HG03457 (cell line): Measurements from ENCODE around the gene DBF4B.

Experiments
- ATAC-seq: cut with Tn5 transposase; IDR thresholded peaks from one replicate; pipeline ENCODE4 v1.9.1; 2021; ENCODE audit warnings: moderate number of reproducible peaks; ENCODE audit not compliant: unreplicated experiment

The DBF4B gene

DNA sequence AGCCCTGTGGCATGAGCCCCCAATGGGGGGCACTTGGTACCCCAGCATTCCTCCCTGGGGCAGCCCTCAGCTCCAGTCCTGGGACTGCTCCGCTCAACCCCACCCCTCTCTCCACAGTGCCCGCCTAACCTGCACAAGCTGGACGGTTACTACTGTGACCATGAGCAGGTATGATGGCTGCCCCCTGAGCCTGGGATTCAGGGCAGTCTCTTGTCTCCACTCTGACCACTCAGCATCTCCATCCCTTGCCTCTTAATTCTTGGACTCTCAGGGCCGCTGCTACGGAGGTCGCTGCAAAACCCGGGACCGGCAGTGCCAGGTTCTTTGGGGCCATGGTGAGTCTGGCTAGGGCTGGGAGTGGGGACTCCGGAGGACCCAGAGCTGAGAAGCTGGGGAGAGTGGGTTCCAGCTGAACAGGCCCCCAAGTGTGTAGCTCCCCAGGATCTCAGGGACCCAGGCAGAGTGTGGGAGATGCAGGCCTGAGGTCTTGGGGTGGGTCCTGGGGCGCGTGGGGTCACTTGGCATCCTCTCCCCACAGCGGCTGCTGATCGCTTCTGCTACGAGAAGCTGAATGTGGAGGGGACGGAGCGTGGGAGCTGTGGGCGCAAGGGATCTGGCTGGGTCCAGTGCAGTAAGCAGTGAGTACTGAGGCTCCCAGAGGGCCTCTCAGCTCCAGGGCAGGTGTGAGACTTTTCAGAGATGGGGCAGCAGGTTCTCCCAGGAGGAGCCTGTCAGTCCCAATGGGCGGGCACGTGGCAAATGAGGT lies 68.3 kb downstream of the DBF4B start:
- no peak for ATAC-seq

DNA sequence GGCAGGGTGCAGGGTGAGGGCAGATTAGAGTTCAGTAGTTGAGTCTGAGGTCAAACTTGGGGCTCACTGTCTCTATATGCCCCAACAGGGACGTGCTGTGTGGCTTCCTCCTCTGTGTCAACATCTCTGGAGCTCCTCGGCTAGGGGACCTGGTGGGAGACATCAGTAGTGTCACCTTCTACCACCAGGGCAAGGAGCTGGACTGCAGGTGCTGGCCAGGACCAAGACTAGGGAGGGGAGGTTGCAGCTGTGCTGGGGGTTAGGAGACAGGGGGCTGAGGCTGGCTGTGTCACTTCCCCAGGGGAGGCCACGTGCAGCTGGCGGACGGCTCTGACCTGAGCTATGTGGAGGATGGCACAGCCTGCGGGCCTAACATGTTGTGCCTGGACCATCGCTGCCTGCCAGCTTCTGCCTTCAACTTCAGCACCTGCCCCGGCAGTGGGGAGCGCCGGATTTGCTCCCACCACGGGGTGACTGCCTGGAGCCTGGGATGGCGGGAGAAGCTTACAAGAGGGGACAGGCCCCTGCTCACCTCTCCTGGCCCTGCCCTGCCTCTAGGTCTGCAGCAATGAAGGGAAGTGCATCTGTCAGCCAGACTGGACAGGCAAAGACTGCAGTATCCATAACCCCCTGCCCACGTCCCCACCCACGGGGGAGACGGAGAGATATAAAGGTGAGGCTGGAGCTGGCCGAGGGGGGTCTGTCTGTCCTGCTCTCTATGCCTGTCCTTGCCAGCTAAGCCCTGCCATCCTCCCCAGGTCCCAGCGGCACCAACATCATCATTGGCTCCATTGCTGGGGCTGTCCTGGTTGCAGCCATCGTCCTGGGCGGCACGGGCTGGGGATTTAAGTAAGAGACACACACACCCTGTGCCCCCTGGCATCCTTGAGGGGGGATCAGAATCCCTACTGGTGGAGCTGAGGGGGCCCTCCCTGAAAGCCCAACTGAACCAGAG lies 69.2 kb downstream of the DBF4B start:
- ATAC-seq, result no peak

DNA sequence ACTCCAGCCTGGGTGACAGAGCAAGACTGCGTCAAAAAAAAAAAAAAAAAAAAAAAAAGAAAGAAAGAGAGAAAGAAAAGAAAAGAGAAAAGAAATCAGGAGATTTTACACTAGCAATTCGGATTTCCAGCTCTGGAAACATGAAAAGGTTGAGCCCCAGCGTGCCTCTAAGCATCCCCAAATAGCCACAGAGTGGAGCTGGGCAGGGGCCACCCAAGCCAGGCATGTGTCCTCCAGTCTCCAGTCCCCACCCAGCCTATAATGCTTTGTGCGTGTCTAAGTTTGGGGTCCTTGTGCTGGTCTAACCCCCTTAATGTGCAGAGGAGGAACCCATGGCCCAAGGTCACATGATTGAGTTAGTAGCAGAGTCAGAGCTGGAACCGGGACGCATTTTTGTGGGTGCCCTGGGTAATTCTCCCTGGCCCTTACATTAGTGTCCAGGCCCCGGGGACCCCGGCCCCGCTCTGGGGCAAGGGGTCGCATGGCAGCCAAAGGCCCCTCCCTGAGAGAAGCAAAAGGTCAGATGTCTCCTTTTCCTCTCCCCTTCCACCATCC lies 70.3 kb downstream of the DBF4B start:
- no peak for ATAC-seq

DNA sequence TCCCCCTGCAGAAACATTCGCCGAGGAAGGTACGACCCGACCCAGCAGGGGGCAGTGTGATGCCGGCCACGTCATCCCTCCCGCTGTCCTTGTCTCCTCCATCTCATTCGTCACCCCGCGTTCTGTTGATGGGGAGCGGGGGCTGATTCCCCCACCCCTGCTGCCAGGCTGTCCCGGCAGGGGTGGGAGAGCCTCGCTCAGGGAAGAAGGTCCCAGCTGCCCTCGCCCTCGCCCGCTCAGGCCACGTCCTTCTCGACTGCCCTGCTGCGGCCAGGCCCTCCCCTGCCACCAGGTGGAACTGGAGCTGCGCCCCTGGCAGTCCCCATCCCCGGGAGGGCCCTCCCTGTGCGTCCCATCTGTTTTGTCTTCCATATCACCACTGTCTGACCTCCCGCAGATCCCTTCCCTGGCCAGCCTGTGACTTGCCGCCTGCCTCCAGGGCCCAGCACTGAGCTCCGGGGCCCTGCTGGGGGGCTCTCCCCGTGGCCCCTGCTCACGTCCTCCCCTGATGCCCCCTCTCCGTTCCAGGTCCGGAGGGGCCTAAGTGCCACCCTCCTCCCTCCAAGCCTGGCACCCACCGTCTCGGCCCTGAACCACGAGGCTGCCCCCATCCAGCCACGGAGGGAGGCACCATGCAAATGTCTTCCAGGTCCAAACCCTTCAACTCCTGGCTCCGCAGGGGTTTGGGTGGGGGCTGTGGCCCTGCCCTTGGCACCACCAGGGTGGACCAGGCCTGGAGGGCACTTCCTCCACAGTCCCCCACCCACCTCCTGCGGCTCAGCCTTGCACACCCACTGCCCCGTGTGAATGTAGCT lies 71.0 kb downstream of the DBF4B start:
- ATAC-seq, result no peak

DNA sequence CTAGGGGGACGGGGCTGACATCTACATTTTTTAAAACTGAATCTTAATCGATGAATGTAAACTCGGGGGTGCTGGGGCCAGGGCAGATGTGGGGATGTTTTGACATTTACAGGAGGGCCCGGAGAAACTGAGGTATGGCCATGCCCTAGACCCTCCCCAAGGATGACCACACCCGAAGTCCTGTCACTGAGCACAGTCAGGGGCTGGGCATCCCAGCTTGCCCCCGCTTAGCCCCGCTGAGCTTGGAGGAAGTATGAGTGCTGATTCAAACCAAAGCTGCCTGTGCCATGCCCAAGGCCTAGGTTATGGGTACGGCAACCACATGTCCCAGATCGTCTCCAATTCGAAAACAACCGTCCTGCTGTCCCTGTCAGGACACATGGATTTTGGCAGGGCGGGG lies 71.7 kb downstream of the DBF4B start:
- no peak for ATAC-seq

DNA sequence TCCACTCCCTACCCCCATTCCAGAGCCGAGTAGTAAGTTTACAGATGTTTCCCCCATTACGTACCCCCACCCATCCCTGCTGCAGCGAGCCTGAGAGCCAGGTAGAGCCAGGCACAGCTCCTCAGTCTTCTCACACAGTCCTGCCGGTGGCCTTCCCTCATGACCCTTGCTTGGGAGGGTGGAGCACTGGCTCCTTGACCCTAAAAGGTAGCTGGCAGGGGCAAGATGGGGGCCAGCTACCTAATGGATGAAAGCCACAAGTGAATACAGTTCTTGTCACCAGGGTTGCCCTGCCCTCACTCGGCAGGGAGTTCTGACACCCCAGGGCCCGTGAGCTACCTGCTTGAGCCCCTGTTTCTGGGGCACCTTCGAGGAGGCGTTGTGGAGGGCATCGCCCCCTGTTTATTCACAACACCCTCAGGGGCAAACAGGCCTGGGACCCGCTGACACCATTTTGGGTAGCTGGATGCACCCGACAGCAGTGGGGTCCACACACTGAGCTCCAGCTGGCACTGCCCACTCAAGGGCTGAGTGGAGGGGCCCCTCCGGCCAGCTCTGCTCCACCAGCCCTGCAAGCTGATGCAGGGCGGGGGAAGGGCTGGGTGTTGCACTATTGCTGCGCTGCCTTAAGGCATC lies 72.5 kb downstream of the DBF4B start:
- no peak for ATAC-seq

DNA sequence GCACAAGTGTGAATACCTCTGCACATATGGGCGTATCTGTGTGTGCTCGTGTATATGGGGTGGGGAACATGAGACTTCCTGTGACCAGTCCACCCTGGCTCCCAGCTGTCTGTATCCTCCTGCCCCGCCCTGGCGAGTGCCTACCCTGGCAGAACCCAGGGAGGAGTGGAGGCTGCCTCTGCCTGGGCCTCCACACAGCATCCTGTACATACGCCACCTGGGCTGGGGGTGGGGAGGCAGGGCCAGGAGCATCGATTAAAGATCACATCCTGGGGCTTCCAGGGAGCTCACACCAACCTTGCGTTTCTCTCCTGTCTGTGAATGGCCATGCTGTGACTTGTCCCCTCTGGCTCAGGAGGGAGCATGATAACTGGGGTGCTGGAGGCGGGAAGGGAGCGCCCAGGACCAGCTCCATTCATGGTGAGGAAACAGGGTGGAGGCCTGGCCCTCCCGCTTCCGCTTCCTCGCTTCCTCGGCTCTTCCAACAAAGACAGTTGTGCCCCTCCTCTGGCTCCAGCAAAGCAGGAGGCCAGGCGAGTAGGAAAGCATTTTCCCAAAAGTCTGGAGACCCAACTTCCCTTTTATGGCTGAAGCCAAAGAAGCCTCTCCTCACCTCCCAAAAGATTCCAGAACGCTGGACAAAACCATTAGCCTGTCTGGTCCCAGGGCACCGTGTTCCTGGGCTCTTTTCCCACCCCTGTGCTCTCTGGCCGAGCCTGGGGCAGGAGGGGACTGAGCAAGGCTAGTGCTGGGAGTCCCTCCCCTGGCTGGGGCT lies 73.3 kb downstream of the DBF4B start:
- no peak for ATAC-seq

DNA sequence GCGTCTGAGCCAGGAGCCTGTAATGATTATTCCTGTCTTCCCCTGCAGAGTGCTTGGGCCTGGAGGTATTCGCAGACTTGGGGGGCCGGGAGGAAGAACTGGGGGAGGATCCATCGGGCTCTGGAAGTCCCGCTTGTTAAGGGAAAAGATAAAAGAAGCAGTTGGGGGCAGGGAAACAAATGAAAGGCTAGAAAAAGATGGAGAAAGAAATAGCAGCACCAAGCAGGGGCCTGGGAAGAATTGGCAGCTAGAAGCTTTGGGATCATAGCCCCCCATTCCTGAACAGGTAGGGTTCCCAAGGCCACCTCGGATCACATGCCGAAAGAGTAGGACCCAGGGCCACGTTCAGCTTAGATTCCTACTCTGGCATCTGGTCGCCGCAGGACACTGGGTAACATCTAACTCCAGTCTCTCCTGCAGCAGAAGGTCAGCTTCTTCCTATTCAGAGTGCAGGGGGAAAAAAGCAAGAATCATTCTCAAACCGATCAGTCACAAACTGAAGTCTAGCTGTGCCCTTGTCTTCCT lies 73.9 kb downstream of the DBF4B start:
- no peak for ATAC-seq

DNA sequence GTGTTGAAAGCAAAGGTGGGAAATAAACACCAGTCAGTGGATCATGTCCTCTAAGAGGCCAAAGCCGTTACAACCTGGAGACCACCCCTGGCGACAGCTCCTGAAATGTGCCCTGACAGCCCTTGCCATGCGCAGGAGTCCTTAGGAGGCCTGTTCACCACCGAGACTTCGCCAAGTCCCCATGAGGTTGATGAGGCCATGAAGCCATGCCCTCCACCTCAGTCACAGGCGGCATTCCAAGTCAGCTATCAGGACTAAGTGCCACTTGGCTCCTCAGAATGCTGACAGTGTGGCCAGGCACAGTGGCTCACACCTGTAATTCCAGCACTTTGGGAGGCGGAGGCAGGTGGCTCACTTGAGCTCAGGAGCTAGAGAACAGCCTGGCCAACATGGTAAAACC lies 77.5 kb downstream of the DBF4B start:
- ATAC-seq, result no peak

DNA sequence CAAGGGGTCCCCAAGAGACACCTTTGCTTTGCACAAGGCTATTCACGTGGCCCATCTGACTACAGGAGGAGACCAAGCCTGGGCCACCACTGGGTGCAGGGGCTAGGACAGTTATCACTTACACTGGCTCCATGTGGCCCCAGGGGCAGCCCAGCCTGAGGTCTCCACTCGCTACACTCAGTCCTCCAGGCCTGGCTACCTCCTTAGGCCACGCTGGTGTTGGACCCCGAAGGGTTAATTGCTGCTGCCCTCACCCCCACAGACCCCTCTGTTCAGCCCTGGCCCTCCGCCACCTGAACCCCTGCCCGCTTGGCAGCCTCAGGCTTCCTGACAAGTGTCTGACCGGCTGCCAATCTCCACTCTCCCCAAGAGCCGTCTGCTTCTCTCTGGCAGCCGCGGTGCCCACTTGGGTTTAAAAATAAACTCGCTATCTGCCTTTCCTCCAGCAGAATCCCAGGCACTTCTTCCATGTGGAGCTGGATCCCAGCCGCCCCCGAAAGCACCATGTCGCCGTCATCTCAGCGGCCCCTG lies 78.2 kb downstream of the DBF4B start:
- no peak for ATAC-seq

DNA sequence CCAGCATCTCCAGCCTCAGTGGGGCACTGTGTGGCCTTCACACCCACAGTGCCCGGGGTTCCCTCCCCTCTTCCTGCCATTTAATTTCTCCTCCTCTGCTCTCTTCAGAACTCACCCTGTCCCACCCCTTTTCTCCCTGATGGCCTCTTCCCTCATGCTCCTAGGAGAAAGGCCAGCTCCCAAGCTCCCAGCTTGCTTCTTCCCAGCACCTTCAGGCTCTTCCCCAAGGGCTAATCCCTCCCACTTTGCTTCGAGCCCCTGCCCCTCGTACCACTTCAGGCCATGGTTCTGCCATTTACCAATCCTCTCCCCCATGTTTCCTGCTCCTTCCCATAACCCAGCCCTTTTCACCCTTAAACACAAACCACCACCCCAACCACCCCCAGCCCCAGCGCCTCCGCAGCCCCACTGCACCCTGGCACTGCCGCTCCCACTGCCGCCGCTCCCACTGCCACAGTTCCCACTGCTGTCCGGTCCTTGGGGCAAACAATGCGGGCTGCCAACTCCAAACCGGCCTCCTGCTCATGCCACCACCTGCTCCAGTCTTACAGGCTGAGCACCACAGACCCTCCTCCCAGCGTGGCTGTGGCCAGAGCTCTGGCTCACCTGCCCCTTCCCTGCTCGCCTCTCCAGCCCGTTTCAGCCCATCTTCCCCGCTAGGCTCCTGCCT lies 78.9 kb downstream of the DBF4B start:
- ATAC-seq, result no peak

DNA sequence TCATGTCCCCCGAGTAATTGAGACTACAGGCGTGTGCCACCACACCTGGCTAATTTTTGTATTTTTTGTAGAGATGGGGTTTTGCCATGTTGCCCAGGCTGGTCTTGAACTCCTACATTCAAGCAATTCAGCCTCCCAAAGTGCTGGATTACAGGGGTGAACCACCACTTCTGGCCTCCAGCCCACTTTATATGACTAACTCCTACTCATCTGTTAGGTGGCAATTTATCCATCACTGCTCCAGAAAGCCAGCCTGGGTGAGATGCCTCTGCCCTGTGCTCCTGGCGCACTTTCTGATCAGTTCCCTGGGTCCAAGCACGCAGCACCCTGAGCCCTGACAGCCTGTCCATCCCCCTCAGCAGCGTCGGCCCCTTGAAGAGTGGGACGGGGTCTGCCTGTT lies 79.7 kb downstream of the DBF4B start:
- ATAC-seq, result no peak

DNA sequence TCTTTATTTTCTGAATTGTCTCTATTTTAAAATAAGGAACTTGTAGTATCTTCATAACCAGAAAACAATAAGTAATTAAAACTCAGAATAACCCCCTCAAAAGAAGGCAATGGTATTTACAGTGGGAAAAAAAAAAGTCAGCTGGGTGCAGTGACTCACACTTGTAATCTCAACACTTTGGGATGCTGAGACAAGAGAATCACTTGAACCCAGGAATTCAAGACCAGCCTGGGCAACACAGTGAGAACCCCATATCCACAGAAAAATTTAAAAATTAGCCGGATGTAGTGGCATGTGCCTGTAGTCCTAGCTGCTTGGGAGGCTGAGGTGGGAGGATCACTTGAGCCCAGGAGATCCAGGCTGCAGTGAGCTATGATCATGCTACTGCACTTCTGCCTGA lies 83.8 kb downstream of the DBF4B start:
- ATAC-seq, result no peak

DNA sequence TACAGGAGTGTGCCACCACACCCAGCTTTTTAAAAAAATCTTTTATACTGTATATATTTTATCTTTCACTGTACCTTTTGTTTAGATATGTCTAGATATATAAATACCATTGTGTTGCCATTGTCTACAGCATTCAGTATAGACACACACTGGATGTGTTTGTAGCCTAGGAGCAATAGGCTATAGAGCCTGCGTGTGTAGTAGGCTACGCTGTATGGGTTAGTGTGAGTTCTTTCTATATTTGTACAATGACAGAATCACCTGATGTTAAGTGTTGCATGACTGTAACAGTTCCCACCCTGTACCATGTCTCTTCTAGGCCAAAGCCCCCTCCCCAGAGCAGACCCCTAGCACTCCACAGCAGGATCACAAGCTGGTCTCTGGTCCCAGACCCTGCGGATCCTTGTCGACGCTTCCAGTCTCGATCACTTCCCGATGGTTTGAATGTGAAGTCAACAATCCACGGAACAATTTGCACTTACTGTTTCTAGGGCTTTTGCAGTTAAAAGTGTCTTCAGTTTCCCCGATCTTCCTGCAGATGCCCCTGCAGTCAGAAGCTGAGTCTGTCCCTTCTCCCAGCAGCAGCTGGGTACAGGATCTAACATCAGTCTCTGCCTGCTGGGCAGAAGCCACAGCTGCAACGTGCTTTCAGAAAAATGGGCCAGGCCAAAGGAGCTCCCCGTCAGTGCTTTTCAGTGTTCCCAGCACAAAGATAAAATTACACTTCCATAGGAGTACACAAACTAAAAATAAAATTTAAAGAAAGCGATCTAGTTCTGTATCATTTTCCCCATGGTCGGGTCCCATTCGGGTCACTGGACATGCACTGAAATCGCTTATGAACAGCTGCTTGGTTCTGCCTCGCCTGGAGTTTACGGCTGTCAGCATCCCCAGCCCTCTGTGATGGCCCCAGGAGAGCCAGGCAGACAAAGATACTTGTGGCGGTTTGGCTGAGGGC lies 85.7 kb downstream of the DBF4B start:
- no peak for ATAC-seq

DNA sequence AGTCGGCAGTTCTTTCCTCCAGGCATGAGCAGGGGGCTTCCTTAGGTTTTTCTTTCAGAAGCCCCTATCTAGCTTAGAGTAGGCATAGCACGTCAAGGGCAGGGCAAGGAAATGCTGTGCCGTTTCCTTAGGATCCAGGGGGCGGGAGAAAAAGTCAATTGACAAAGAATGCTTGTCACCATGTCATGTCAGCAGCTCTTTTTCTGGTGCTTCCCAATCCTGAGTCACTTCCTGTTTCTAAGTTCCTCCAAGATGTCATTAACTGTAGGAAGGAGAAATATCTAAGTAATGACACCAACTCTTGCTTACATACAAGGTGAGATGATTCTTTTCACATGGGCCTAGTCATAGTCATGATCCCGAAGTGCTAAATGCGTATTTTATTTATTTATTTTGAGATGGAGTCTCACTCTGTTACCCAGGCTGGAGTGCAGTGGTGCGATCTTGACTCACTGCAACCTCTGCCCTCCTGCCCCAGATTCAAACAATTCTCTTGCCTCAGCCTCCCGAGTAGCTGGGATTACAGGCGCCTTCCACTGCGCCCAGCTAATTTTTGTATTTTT lies 86.5 kb downstream of the DBF4B start:
- no peak for ATAC-seq

DNA sequence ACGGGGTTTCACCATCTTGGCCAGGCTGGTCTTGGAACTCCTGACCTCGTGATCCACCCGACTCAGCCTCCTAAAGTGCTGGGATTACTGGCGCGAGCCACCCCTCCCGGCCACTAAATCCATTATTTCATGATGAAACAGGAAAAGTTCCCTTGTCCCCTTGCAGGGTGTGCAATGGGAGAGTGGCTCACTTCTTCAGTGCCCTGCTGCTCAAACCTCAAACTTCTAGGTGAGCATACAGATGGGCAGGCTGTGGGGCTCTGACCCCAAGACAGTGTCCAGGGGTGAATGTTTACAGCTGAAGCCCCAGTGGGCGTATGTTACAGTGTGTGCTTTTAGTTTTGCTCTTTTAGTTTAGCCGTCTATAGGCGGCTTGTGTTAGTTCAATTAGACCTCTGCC lies 87.0 kb downstream of the DBF4B start:
- no peak for ATAC-seq

DNA sequence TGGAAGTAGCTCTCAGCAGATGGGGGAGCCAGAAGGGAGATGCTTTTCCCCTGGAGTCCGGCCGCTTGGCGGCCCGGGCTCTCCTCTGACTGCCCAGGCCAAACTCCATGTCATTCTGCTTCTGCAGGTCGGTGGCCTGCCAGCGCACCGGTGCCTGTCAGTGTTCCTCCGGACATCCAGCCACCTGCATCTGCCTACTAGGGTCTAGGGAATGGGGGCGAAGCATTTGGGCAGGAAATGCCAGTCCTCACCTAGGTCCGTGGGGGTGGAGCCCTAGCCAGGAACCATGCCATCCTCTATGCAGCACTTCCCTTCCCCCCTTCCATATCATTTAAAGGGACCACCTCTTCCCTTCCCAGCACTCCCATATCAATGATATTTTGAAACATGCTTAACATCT lies 87.5 kb downstream of the DBF4B start:
- ATAC-seq, result no peak
